GM18519 (cell line): ENCODE data around the gene IGSF21.

Experiments
- ATAC-seq: cut with Tn5 transposase; IDR thresholded peaks from one replicate; pipeline ENCODE4 v1.9.1; 2021; ENCODE audit warnings: mild to moderate bottlenecking, moderate library complexity; ENCODE audit not compliant: unreplicated experiment, low FRiP score

The IGSF21 gene

DNA sequence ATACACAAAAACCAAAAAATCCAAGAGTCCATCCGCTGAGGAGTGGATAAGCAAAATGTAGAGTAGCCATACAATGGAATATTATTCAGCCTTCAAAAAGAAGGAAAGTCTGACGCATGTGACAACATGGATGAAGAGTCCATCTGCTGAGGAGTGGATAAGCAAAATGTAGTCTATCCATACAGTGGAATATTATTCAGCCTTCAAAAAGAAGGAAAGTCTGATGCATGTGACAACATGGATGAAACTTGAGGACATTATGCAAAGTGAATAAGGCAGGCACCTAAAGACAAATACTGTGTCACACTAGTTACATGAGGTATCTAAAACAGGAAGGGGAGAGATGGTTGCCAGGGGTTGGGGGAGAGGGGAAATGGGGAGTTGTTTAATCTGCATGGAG lies 14.0 kb upstream of the IGSF21 start:
- no peak for ATAC-seq

GRCh38 chr1:18094096-18094495 lies 13.5 kb upstream of the IGSF21 start:
- no peak for ATAC-seq

DNA sequence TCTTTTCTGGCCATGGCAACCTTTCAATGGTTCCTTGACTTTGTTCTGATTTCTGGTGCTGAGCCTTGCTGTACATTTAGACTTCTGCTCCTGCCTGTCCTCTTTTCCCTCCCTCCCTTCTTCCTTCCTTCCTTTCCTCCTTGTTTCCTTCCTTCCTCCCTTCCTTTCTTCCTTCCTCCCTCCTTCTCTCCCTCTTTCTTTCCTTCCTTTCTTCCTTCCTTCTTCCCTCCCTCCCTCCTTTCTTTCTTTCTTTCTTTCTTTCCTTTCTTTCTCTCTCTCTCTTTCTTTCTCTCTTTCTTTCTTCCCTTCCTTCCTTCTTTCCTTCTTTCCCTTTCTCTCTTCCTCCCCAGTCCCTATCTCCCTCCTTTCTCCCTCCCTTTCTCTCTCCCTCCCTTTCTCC lies 10.4 kb upstream of the IGSF21 start:
- no peak for ATAC-seq

DNA sequence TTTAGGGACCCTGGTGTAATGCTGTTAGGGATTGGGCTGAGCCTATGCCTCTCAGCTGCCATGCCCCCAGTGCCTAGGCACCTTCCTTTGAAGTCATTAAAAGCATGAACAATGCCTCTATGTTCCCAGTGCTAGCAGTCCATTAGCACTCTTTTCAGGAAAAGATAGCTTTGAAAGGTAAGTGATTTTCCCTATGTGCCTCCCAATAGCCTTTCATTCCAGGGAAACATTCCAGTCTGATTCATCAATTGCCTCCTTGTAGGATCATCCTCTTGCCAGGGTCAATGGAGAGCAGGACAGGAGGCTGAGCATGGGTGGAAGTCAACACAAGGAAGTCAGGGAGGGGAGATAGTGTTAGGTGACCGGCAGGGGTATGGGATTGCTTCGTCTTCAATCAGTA lies 8.6 kb upstream of the IGSF21 start:
- ATAC-seq, result no peak

GRCh38 chr1:18100060-18100459 lies 7.5 kb upstream of the IGSF21 start:
- no peak for ATAC-seq

DNA sequence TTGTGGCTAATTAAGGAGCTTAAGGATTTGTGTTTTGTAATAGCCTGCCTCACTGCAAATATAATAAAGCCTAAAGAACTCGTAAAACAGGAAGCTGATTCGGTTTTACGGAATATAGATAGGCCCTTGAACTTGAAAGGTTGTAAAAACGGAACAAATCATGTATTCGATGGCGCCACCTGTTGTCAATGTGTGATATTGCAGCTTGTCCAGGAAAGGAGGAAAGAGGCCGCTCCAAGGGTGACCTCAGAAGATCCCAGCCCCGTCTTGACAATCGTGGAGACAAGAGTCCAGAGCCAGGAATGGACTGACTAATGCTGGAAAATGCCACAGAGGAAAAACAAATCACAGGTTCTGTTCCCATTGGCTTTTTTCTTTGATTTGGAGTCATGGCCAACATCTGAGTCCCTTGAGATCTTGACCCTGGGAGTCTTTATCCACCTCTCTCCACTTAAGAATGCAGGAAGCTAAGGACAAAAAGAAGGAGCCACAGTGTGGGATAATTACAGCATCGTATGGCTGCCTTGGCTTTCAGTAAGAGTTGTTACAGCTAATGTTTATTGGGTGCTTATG lies 7.0 kb upstream of the IGSF21 start:
- no peak for ATAC-seq

- ATAC-seq, result no peak
Observed at GRCh38 chr1:18101508-18101907, 6.1 kb upstream of the IGSF21 start.

- no peak for ATAC-seq
Observed at GRCh38 chr1:18103788-18104421, 3.7 kb upstream of the IGSF21 start.

- ATAC-seq, result no peak
Observed at GRCh38 chr1:18104546-18105100, 3.0 kb upstream of the IGSF21 start.

GRCh38 chr1:18105196-18105595 lies 2.4 kb upstream of the IGSF21 start:
- ATAC-seq, result no peak

- no peak for ATAC-seq
Observed at GRCh38 chr1:18108299-18109057, 880 bp downstream of the IGSF21 start.

GRCh38 chr1:18109058-18109755 lies 1.6 kb downstream of the IGSF21 start:
- no peak for ATAC-seq

GRCh38 chr1:18109756-18110597 lies 2.4 kb downstream of the IGSF21 start:
- ATAC-seq, result no peak

DNA sequence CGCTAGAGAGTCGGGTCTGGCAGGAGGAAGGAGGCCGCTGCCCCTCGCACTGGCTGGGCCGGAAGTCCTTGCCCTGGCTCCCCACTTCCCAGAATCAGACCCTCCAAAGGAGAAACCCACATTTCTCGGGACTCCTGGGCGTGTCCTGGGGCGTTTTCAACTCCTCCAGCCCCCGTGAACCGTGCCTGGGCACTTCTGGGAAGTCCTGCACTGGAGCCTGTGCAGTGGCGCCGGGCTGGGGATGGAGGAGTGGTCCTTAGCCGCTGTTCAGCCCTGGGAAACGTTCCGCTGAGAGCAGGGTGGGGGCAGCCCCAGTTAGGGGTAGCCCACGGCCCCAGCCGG lies 3.0 kb downstream of the IGSF21 start:
- no peak for ATAC-seq

GRCh38 chr1:18110968-18111367 lies 3.4 kb downstream of the IGSF21 start:
- ATAC-seq, result no peak

DNA sequence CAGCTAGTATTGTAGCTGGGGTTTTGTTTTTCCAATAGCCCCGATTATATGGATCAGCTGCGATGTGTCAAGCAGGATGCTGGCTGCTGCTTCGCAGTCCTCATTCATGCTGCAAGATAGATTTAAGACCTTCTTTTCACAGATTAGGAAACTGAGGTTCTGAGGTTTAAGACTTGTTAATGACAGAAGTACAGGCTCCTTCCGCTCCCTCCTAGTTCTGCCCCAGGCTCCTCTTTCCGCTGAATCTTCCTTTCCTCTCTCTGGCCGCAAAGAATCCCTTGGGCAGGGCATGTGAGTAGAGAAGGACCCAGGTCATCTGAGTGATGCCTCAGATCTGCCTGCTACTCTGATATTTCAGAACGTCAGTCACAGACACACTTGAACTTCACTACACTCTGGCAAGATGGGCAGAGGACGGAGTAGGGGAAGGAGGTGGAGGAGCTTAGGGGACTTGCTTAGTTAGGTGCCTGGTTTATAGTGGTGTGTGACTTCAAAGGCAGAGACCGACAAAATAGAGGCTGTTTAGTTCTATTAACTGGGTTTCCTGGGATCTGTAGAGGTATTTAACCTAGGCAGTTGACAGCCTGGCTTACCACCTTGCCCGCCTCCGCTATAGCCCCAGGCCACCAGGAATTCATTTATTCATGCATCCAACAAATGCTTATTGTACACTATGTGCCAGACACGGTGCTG lies 4.2 kb downstream of the IGSF21 start:
- no peak for ATAC-seq

- no peak for ATAC-seq
Observed at GRCh38 chr1:18112611-18113010, 5.0 kb downstream of the IGSF21 start.

GRCh38 chr1:18114726-18115410 lies 7.3 kb downstream of the IGSF21 start:
- ATAC-seq, result no peak

DNA sequence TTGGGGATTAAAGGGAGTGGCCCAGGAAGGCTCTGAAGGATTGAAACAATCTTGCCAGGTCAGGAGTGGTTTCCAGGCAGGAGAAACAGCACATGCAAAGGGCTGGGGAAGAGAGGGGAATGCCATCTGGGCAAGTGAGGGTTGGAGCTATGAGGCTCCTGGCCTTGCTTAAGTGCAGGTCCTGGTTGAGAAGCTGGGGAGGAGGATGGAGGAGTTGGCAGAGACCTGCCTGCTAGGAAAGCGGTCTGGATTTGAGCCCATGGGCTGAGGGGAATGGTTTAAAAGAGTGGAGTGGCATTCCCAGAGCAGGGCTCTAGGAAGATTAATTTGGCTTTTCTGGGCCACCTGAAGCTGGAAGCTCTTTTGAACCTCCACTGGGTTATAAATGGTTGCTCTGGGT lies 9.2 kb downstream of the IGSF21 start:
- ATAC-seq, result no peak
